ENCODE results near the gene KRTAP23-1. TPM values are rescaled to one million over a fixed set of nuclear protein-coding genes. Genes with fewer than 3 reads are reported as not detected.

Gene KRTAP23-1
- total RNA-seq, 1 experiment from 2014 or later, result not detected

DNA sequence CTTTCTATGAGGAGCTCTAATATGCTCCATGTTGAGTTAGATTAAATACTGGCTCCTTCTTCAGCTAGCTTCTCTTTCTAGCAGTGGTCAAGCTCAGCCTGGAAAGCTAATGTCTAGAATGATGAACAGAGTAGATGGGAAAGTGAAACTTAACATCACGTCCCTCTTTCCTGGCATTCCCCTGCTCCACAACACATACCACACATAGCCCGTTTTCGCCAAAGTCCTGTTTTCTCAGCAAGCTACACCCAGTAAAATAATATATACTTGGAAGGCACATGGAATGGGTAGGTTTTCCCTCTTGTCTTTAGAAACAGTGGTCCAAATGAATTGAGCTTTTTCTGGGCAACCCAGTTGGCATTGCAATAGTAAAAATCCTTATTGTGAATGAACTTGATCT lies 14.7 kb downstream of the KRTAP23-1 start:
- H3K4me1 ChIP-seq, result no peaks in the 10 kb centered on the region
- no peaks in the 10 kb centered on the region for H3K9me3 Mint-ChIP-seq (ENCODE audit: unreplicated experiment)
- BruUV-seq (replicated peaks), result no TSS peak
- H3K27me3 ChIP-seq (replicated peaks; ENCODE audit: control insufficient read depth, insufficient read depth, low read length), result no peaks in the 10 kb centered on the region
- ChIA-PET POLR2A (no interaction called here), CTCF (no interaction called here)
- no peak overlapping the region for H3K27ac Mint-ChIP-seq (ENCODE audit: unreplicated experiment)
- TF ChIP-seq, protein P1, sequence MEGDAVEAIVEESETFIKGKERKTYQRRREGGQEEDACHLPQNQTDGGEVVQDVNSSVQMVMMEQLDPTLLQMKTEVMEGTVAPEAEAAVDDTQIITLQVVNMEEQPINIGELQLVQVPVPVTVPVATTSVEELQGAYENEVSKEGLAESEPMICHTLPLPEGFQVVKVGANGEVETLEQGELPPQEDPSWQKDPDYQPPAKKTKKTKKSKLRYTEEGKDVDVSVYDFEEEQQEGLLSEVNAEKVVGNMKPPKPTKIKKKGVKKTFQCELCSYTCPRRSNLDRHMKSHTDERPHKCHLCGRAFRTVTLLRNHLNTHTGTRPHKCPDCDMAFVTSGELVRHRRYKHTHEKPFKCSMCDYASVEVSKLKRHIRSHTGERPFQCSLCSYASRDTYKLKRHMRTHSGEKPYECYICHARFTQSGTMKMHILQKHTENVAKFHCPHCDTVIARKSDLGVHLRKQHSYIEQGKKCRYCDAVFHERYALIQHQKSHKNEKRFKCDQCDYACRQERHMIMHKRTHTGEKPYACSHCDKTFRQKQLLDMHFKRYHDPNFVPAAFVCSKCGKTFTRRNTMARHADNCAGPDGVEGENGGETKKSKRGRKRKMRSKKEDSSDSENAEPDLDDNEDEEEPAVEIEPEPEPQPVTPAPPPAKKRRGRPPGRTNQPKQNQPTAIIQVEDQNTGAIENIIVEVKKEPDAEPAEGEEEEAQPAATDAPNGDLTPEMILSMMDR (IDR thresholded peaks at IDR 0.05; ENCODE audit: insufficient read depth in 1 of 2, low read depth in 1 of 2, low read length in 1 of 2, severe bottlenecking in 1 of 2, unreplicated experiment in 1 of 2), result no peak
- no peaks in the 10 kb centered on the region for H3K9me3 ChIP-seq
- no peaks in the 10 kb centered on the region for H3K36me3 ChIP-seq (ENCODE audit: control insufficient read depth, insufficient read depth, low read length)
- no peaks in the 10 kb centered on the region for H3K27me3 Mint-ChIP-seq (ENCODE audit: insufficient read depth, unreplicated experiment)
- DNase-seq, result no peak
- H3K36me3 Mint-ChIP-seq (ENCODE audit: insufficient read depth, unreplicated experiment), result no peaks in the 10 kb centered on the region
- intact Hi-C loops (cut with micrococcal nuclease; ENCODE audit: unreplicated experiment), result no loop called here
- H3K4me3 ChIP-seq (ENCODE audit: low read depth, low read length), result no peak overlapping the region
- no peak overlapping the region for H3K4me3 Mint-ChIP-seq (ENCODE audit: unreplicated experiment)
- no peaks in the 10 kb centered on the region for H3K4me1 Mint-ChIP-seq (ENCODE audit: low read depth, unreplicated experiment)

DNA sequence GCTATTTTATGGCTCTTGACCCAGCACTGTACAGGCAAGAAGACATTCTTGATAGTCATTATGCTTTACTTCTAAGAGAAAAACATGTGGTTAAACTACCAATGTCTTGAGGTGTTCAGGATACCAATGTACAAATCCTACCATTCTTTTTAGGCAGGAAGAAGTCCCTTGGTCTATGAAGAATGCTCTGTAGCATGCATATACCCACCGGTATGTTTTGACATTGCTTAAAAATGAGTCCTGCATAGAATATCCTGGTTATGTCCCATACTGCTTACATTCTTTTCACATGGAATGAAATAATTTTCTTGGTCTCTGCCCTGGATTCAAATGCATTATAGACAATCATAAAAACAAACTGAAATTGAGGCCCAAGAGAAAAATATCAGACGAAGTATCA lies 15.7 kb downstream of the KRTAP23-1 start:
- H3K27me3 Mint-ChIP-seq (ENCODE audit: insufficient read depth, unreplicated experiment), result no peaks in the 10 kb centered on the region
- Histone ChIP-seq H3K36me3 (ENCODE audit: control insufficient read depth, insufficient read depth, low read length) (no peaks in the 10 kb centered on the region), H3K27me3 (replicated peaks; ENCODE audit: control insufficient read depth, insufficient read depth, low read length) (no peaks in the 10 kb centered on the region), H3K9me3 (no peaks in the 10 kb centered on the region), H3K4me1 (no peaks in the 10 kb centered on the region), H3K4me3 (ENCODE audit: low read depth, low read length) (no peak overlapping the region)
- H3K36me3 Mint-ChIP-seq (ENCODE audit: insufficient read depth, unreplicated experiment), result no peaks in the 10 kb centered on the region
- no peak overlapping the region for H3K4me3 Mint-ChIP-seq (ENCODE audit: unreplicated experiment)
- H3K27ac Mint-ChIP-seq (ENCODE audit: unreplicated experiment), result no peak overlapping the region
- TF ChIP-seq, protein P1 (IDR thresholded peaks at IDR 0.05; ENCODE audit: insufficient read depth in 1 of 2, low read depth in 1 of 2, low read length in 1 of 2, severe bottlenecking in 1 of 2, unreplicated experiment in 1 of 2), result no peak
- no peaks in the 10 kb centered on the region for H3K4me1 Mint-ChIP-seq (ENCODE audit: low read depth, unreplicated experiment)
- no TSS peak for BruUV-seq (replicated peaks)
- H3K9me3 Mint-ChIP-seq (ENCODE audit: unreplicated experiment), result no peaks in the 10 kb centered on the region
- intact Hi-C loops (cut with micrococcal nuclease; ENCODE audit: unreplicated experiment), result no loop called here
- DNase-seq, result no peak
- ChIA-PET POLR2A (no interaction called here), CTCF (no interaction called here)

DNA sequence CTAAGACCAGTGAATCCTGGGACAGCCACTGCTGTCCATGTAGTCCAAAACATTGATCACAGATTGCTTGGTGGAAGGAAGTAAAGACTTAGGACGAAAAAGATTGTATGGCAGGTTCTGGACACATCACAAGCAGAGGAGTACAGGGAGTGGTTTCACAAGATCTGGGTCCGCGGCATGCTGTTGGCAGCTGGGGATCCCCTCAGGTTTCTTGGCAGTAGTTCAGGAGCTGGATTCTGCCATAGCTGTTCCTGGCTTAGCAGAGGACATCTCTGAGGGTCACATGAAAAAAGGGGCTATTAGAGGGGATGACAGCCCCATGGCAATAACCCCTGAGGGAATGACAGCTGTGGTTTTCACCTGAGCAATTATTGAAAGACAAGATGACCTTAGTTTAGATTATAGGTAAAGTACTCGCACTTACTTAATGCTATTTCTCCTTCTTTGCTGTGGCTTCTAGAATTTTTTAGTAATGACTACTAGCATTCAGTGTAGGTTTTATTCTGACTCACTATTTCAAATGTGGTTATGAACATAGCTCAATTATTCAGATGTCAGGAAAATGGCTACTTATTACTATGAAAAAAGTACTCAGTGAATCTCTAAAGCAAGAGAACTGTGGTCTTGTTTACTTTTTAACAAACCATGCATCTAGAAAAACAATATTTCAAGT lies 19.1 kb downstream of the KRTAP23-1 start:
- H3K9me3 ChIP-seq, result no peaks in the 10 kb centered on the region
- H3K27me3 Mint-ChIP-seq (ENCODE audit: insufficient read depth, unreplicated experiment), result peaks cover under 1% of the 10 kb centered on the region
- no peak for DNase-seq
- no peak overlapping the region for H3K4me3 Mint-ChIP-seq (ENCODE audit: unreplicated experiment)
- TF ChIP-seq, protein P1 (IDR thresholded peaks at IDR 0.05; ENCODE audit: insufficient read depth in 1 of 2, low read depth in 1 of 2, low read length in 1 of 2, severe bottlenecking in 1 of 2, unreplicated experiment in 1 of 2), result no peak
- no peaks in the 10 kb centered on the region for H3K4me1 ChIP-seq
- H3K9me3 Mint-ChIP-seq (ENCODE audit: unreplicated experiment), result no peaks in the 10 kb centered on the region
- CTCF ChIA-PET, result no interaction called here
- H3K27me3 ChIP-seq (replicated peaks; ENCODE audit: control insufficient read depth, insufficient read depth, low read length), result no peaks in the 10 kb centered on the region
- H3K4me3 ChIP-seq (ENCODE audit: low read depth, low read length), result no peak overlapping the region
- H3K4me1 Mint-ChIP-seq (ENCODE audit: low read depth, unreplicated experiment), result no peaks in the 10 kb centered on the region
- BruUV-seq (replicated peaks), result no TSS peak
- no peaks in the 10 kb centered on the region for H3K36me3 Mint-ChIP-seq (ENCODE audit: insufficient read depth, unreplicated experiment)
- intact Hi-C loops (cut with micrococcal nuclease; ENCODE audit: unreplicated experiment), result no loop called here
- H3K36me3 ChIP-seq (ENCODE audit: control insufficient read depth, insufficient read depth, low read length), result no peaks in the 10 kb centered on the region
- POLR2A ChIA-PET, result no interaction called here
- no peak overlapping the region for H3K27ac Mint-ChIP-seq (ENCODE audit: unreplicated experiment)
